Measurements from ENCODE around the gene MPP3. TPM values are rescaled to one million over a fixed set of nuclear protein-coding genes. Genes with fewer than 3 reads are reported as not detected.

The MPP3 gene
- total and polyA plus RNA-seq, 2 of the 4 experiments (the other 2 are of a cell fraction) = 5.7 to 11.9 TPM

- no peak overlapping the region for H3K4me2 ChIP-seq (ENCODE audit: low read depth, low read length)
- no CpG with 5 or more reads among the region's 4 CpGs for whole genome bisulfite sequencing, 2 experiments (ENCODE audit: extremely low coverage in 2 of 2, insufficient read length in 1 of 2)
- no peak overlapping the region for H3K56ac ChIP-seq (ENCODE audit: extremely low read depth, insufficient read depth, low read length)
- in situ Hi-C loops (cut with MboI; ENCODE audit: low sequenced_read_pairs) (no loop called here), intact Hi-C loops (cut with micrococcal nuclease) (no loop called here), dilution Hi-C loops (cut with HindIII; ENCODE audit: low sequenced_read_pairs, unreplicated experiment) (no loop called here)
- H3K4ac ChIP-seq (ENCODE audit: low read depth, low read length) = no peak overlapping the region
- DNase-seq (no peak), ATAC-seq (ENCODE audit: low read depth) (no peak)
- no peak overlapping the region for H3K27ac ChIP-seq (ENCODE audit: insufficient read depth, low read length)
- H3K79me1 ChIP-seq (ENCODE audit: low read depth in 1 of 2, low read length in 2 of 2) = no peaks in the 10 kb centered on the region
- H3K23ac ChIP-seq (ENCODE audit: low read depth, low read length) = no peak overlapping the region
- H3K18ac ChIP-seq (ENCODE audit: low read depth, low read length) = no peak overlapping the region
- BruUV-seq (replicated peaks) = no TSS peak
- H4K91ac ChIP-seq (ENCODE audit: insufficient read depth, low read depth, low read length) = no peak overlapping the region
- no peak overlapping the region for H2AFZ ChIP-seq (replicated peaks; ENCODE audit: low read length, poor library complexity)
- H3K14ac ChIP-seq (replicated peaks; ENCODE audit: low read depth, low read length) = no peak overlapping the region
- no peak overlapping the region for H4K5ac ChIP-seq (ENCODE audit: low read depth, low read length)
- no peaks in the 10 kb centered on the region for H4K20me1 ChIP-seq (ENCODE audit: insufficient read depth, low read length)
- TF ChIP-seq USF2 (IDR thresholded peaks at IDR 0.05; ENCODE audit: low read depth, low read length) (no peak), CHD1 (IDR thresholded peaks at IDR 0.05; ENCODE audit: low read depth, low read length) (no peak), CTCF (conservative IDR thresholded peaks at IDR 0.05; ENCODE audit: low read depth, low read length) (no peak), BHLHE40 (IDR thresholded peaks at IDR 0.05; ENCODE audit: low read depth, low read length) (no peak), ELK1 (IDR thresholded peaks at IDR 0.05; ENCODE audit: borderline replicate concordance, low read depth, low read length) (no peak), RAD21 (IDR thresholded peaks at IDR 0.05; ENCODE audit: low read length) (no peak), CEBPB (IDR thresholded peaks at IDR 0.05; ENCODE audit: low read depth, low read length) (no peak), SMC3 (IDR thresholded peaks at IDR 0.05; ENCODE audit: low read depth, low read length) (no peak), MXI1 (IDR thresholded peaks at IDR 0.05; ENCODE audit: borderline replicate concordance, low read depth, low read length) (no peak), RFX5 (IDR thresholded peaks at IDR 0.05; ENCODE audit: low read depth, low read length) (no peak), POLR2A (IDR thresholded peaks at IDR 0.05; ENCODE audit: low read depth, low read length) (no peak), NFE2L2 (IDR thresholded peaks at IDR 0.05; ENCODE audit: low read depth, low read length) (no peak), RCOR1 (IDR thresholded peaks at IDR 0.05; ENCODE audit: insufficient replicate concordance, low read length) (no peak)
- H2AK5ac ChIP-seq (ENCODE audit: low read depth, low read length) = no peak overlapping the region
- no peak overlapping the region for H2BK120ac ChIP-seq (ENCODE audit: low read depth, low read length)
- no peaks in the 10 kb centered on the region for H3K36me3 ChIP-seq (ENCODE audit: control insufficient read depth, insufficient read depth, low read length)
- H2BK5ac ChIP-seq (ENCODE audit: low read depth, low read length, poor library complexity, severe bottlenecking) = no peak overlapping the region
- ChIA-PET POLR2A (ENCODE audit: unreplicated experiment) (no interaction called here), CTCF (interaction anchor here (1.1 kb wide), 2 partner anchors 9 to 22 kb away, joined by 3 to 5 read pairs; no protein-coding TSS in a partner anchor)
- H3K9me1 ChIP-seq (ENCODE audit: insufficient read depth, low read length) = 0 out of 2 replicates have a peak, but pooled peaks cover 3% of the 10 kb centered on the region
- H3K27me3 ChIP-seq (ENCODE audit: control insufficient read depth, insufficient read depth, low read length) = peaks cover 9% of the 10 kb centered on the region
- H2AK9ac ChIP-seq (replicated peaks; ENCODE audit: low read depth, low read length, poor library complexity) = no peak overlapping the region
- H3K4me1 ChIP-seq (ENCODE audit: control insufficient read depth, insufficient read depth, low read length) = no peaks in the 10 kb centered on the region
- H3K9me3 ChIP-seq (ENCODE audit: control insufficient read depth, insufficient read depth, low read length) = no peaks in the 10 kb centered on the region
- H2BK20ac ChIP-seq (ENCODE audit: low read depth, low read length) = no peak overlapping the region
- no peak overlapping the region for H4K8ac ChIP-seq (ENCODE audit: low read depth in 2 of 2, low read length in 2 of 2)
- no peak overlapping the region for H2BK15ac ChIP-seq (ENCODE audit: low read depth, low read length)
- no peak overlapping the region for H3K9ac ChIP-seq (ENCODE audit: low read depth, low read length)
- no peak overlapping the region for H3K4me3 ChIP-seq (ENCODE audit: insufficient read depth, low read depth, low read length)
These were observed 8.3 kb upstream of the MPP3 start for GRCh38 chr17:43841282-43841681.
